GM12878 (cell line): ENCODE measurements around the gene XPO5. TPM values are rescaled to one million over a fixed set of nuclear protein-coding genes. Genes with fewer than 3 reads are reported as not detected.

Experiments
- ATAC-seq: fragments of 200-7000 bp; cut with Tn5 transposase; 3 replicates; pipeline ENCODE4 v1.9.1; 2020; ENCODE audit warnings: mild to moderate bottlenecking, moderate library complexity
- BruUV-seq: library from RNA; stranded (reverse); fragments of 400-500 nt; replicated peaks from 2 replicates; lab custom pipeline; 2021; lab: Mats Ljungman, UMichigan
- CTCF ChIA-PET: fragments of 300-600 bp; sonication (Branson Sonifier 250); formaldehyde crosslinking; extraction: SDS; loops from one replicate; lab custom pipeline; 2021; ENCODE audit warnings: inconsistent platforms; lab: Yijun Ruan, JAX
- POLR2A ChIA-PET: fragments of 350-600 bp; formaldehyde crosslinking; extraction: SDS; loops from one replicate; lab custom pipeline; 2021; ENCODE audit warnings: inconsistent platforms; lab: Charles Lee
- RAD21 ChIA-PET: fragments of 300-600 bp; sonication (Branson Sonifier 250); formaldehyde crosslinking; loops from one replicate; lab custom pipeline; 2023; ENCODE audit warnings: antibody characterized with exemption; ENCODE audit not compliant: unreplicated experiment; lab: Charles Lee
- SMC1A ChIA-PET: fragments of 300-600 bp; sonication (Branson Sonifier 250); formaldehyde crosslinking; loops from one replicate; lab custom pipeline; 2023; ENCODE audit not compliant: unreplicated experiment, uncharacterized antibody; lab: Charles Lee
- DNase-seq: peaks from one replicate; pipeline ENCODE4 v3.0.0-alpha.2; 2011; ENCODE audit warnings: low read depth, low spot score
- FAIRE-seq: peaks from 3 replicates; lab custom pipeline; 2011; peaks lifted over from hg19 to GRCh38; lab: Jason Lieb, UNC
- H2AFZ ChIP-seq: 2 replicates; pipeline ENCODE4 v1.6.0; 2011; ENCODE audit warnings: low read depth, low read length, control low read depth; ENCODE audit not compliant: control insufficient read depth
- H3K27ac ChIP-seq: 2 replicates; pipeline ENCODE4 v1.5.1; 2011; ENCODE audit warnings: control low read depth; ENCODE audit not compliant: control insufficient read depth, insufficient read depth
- H3K27me3 ChIP-seq, 2 experiments: replicated peaks in 1 of 2; 2 replicates each; pipeline versions ENCODE4 v1.6.0 to v1.6.1; 2011; ENCODE audit warnings: low read length in 1 of 2; ENCODE audit not compliant: control insufficient read depth in 2 of 2, insufficient read depth in 2 of 2
- H3K36me3 ChIP-seq, 2 experiments: 2 replicates each; pipeline ENCODE4 v1.5.1; 2011; ENCODE audit warnings: low read length in 1 of 2; ENCODE audit not compliant: control insufficient read depth in 2 of 2, insufficient read depth in 2 of 2
- H3K4me1 ChIP-seq: 2 replicates; pipeline ENCODE4 v1.6.1; 2011; ENCODE audit warnings: mild to moderate bottlenecking, low read length, moderate library complexity, mixed read lengths; ENCODE audit not compliant: control insufficient read depth, insufficient read depth
- H3K4me2 ChIP-seq: 2 replicates; pipeline ENCODE4 v1.6.0; 2011; ENCODE audit warnings: control low read depth; ENCODE audit not compliant: control insufficient read depth, insufficient read depth
- H3K4me3 ChIP-seq: fragments of 200-600 bp; sonication (generic); 2 replicates; pipeline ENCODE4 v1.5.1; 2016
- H3K79me2 ChIP-seq: 2 replicates; pipeline ENCODE4 v1.6.0; 2011; ENCODE audit warnings: low read length; ENCODE audit not compliant: control insufficient read depth, insufficient read depth
- H3K9ac ChIP-seq: 2 replicates; pipeline ENCODE4 v1.8.0; 2011; ENCODE audit warnings: low read length, control low read depth, mixed read lengths; ENCODE audit not compliant: control insufficient read depth, insufficient read depth
- H3K9me3 ChIP-seq: replicated peaks from 3 replicates; pipeline ENCODE4 v1.5.1; 2011; ENCODE audit warnings: mild to moderate bottlenecking, low read length; ENCODE audit not compliant: control insufficient read depth, insufficient read depth
- H4K20me1 ChIP-seq: 2 replicates; pipeline ENCODE4 v1.6.0; 2011; ENCODE audit not compliant: control insufficient read depth, insufficient read depth
- BCL11A ChIP-seq: IDR thresholded peaks from 2 replicates; pipeline ENCODE4 v1.6.1; 2011; ENCODE audit warnings: low read depth, low read length
- JUND ChIP-seq: IDR thresholded peaks from 2 replicates; pipeline ENCODE4 v1.6.1; 2012; ENCODE audit warnings: low read depth, mild to moderate bottlenecking, low read length, improper control_type of control experiment, moderate library complexity
- NBN ChIP-seq: fragments of 450-650 bp; IDR thresholded peaks from 2 replicates; pipeline ENCODE4 v1.6.1; 2016
- NR2C1 ChIP-seq: fragments of 450-650 bp; IDR thresholded peaks from 2 replicates; pipeline ENCODE4 v1.6.1; 2017; ENCODE audit warnings: antibody characterized with exemption, mild to moderate bottlenecking, moderate library complexity
- PAX8 ChIP-seq: fragments of 450-650 bp; IDR thresholded peaks from 2 replicates; pipeline ENCODE4 v1.6.1; 2017; ENCODE audit warnings: mild to moderate bottlenecking, moderate library complexity
- WRNIP1 ChIP-seq: IDR thresholded peaks from 2 replicates; pipeline ENCODE4 v1.6.1; 2011; ENCODE audit warnings: low read depth, low read length, improper control_type of control experiment, borderline replicate concordance
- WGBS: methylation state at CpG from one replicate; pipeline ENCODE4 v1.1.6; 2016; ENCODE audit warnings: low lambda C conversion rate; ENCODE audit not compliant: insufficient replicate concordance, insufficient coverage; ENCODE audit errors: missing lambda C conversion rate; 5-methylcytosine and 5-hydroxymethylcytosine counted together
- in situ Hi-C: fragments of 300-500 bp; cut with MboI; formaldehyde crosslinking; loops from 9 replicates; pipeline ENCODE4 v1.14.3; 2018; ENCODE audit warnings: mixed read lengths
- intact Hi-C: fragments of 100-400 bp; cut with micrococcal nuclease; formaldehyde crosslinking; loops from one replicate; pipeline ENCODE4 v1.14.2; 2022; ENCODE audit not compliant: unreplicated experiment
- polyA plus RNA-seq, 11 experiments: library from polyadenylated mRNA; depleted of rRNA in 4 of 11; unstranded in 6 of 11; stranded (reverse) in 5 of 11; fragments of >200 nt; fragmentation: Nextera tagmentation in 4 of 11; fragmentation: Illumina TruSeq in 1 of 11; extraction: Ambion mirVana in 4 of 11; extraction: Trizol in 1 of 11; gene quantifications; 1 replicate in 1 of 11; 2 replicates in 10 of 11; pipeline versions ENCODE4 v1.2.1 to v1.2.3, GENCODE V29; 2011 to 2016; ENCODE audit warnings: inconsistent platforms in 2 of 11, missing spikeins in 2 of 11, low read depth in 1 of 11
- total RNA-seq, 4 experiments: library from RNA; depleted of rRNA in 3 of 4; stranded (reverse); fragments of >200 nt in 3 of 4; fragmentation: Illumina TruSeq in 1 of 4; extraction: Trizol in 1 of 4; gene quantifications; 2 replicates each; pipeline versions ENCODE4 v1.2.1 to v1.2.3, GENCODE V29; 2013 to 2021
- TF ChIP-seq, protein P1 (sequence below): fragments of 150-350 bp; IDR thresholded peaks from 2 replicates; pipeline ENCODE4 v1.6.1; 2016; ENCODE audit warnings: low read depth, low read length

The XPO5 gene
- total and polyA plus RNA-seq, 10 of the 15 experiments (the other 5 are each of a cell fraction or from before 2014, with no cell fraction given): 11.3 to 76.0 (median 41.6) TPM

- TF ChIP-seq BCL11A (no peak), JUND (no peak)
Measured at GRCh38 chr6:43497689-43498088, 78.1 kb downstream of the XPO5 start (continued).

DNA sequence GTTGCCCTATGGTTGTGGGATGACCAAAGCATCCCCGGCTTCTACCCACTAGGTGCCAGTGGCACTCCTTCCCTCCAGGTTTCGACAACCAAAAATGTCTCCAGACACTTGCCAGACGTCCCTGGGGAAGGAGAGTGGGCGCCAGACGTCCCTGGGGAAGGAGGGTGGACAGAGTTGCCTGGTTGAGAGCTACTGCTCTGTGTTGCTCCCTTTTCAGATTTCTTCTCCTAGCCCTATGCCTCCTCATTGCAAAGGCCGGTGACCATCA lies 78.8 kb downstream of the XPO5 start:
- Histone ChIP-seq H3K4me2 (no peak overlapping the region), H2AFZ (no peak overlapping the region), H3K27ac (no peak overlapping the region), H3K79me2 (no peaks in the 10 kb centered on the region), H3K4me3 (no peak overlapping the region), H4K20me1 (no peaks in the 10 kb centered on the region; the same call in 1 of the 2 replicates), H3K36me3 (peaks cover 7 to 10% of the 10 kb centered on the region in 2 experiments; a peak in 3 of 4 replicates), H3K9me3 (no peaks in the 10 kb centered on the region), H3K27me3 (no peaks in the 10 kb centered on the region), H3K9ac (no peak overlapping the region), H3K4me1 (no peaks in the 10 kb centered on the region)
- CTCF ChIA-PET: interaction anchor here (1.0 to 7.6 kb wide), 5 partner anchors 10 to 136 kb away, joined by 3 to 70 read pairs (median 4); partner anchors contain the start of gene LRRC73
- FAIRE-seq (no peak), DNase-seq (no peak), ATAC-seq (no peak)
- SMC1A ChIA-PET: no interaction called here
- BruUV-seq: no TSS peak
- RAD21 ChIA-PET: interaction anchor here (1.1 kb wide), 1 partner anchor 234 kb away, joined by 3 read pairs; no protein-coding TSS in a partner anchor
- POLR2A ChIA-PET: no interaction called here
- 71% methylated on average over 6 of the region's 6 CpGs for WGBS
- TF ChIP-seq, protein P1, sequence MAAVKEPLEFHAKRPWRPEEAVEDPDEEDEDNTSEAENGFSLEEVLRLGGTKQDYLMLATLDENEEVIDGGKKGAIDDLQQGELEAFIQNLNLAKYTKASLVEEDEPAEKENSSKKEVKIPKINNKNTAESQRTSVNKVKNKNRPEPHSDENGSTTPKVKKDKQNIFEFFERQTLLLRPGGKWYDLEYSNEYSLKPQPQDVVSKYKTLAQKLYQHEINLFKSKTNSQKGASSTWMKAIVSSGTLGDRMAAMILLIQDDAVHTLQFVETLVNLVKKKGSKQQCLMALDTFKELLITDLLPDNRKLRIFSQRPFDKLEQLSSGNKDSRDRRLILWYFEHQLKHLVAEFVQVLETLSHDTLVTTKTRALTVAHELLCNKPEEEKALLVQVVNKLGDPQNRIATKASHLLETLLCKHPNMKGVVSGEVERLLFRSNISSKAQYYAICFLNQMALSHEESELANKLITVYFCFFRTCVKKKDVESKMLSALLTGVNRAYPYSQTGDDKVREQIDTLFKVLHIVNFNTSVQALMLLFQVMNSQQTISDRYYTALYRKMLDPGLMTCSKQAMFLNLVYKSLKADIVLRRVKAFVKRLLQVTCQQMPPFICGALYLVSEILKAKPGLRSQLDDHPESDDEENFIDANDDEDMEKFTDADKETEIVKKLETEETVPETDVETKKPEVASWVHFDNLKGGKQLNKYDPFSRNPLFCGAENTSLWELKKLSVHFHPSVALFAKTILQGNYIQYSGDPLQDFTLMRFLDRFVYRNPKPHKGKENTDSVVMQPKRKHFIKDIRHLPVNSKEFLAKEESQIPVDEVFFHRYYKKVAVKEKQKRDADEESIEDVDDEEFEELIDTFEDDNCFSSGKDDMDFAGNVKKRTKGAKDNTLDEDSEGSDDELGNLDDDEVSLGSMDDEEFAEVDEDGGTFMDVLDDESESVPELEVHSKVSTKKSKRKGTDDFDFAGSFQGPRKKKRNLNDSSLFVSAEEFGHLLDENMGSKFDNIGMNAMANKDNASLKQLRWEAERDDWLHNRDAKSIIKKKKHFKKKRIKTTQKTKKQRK: no peak
- TF ChIP-seq WRNIP1 (no peak), NR2C1 (no peak), NBN (no peak), PAX8 (no peak)
- intact Hi-C loops: no loop called here
- in situ Hi-C loops: no loop called here
